DMS 273 (cell line): ENCODE data around the gene ITGB1BP2.
"Not testable (repeated sequence)": the region's sequence is repeated elsewhere in the genome, so short reads cannot be mapped to it uniquely, and the experiment has no call there.

ENCODE experiments used
- DNase-seq: peaks from one replicate; lab custom pipeline; 2025; ENCODE audit not compliant: unreplicated experiment; lab: John Stamatoyannopoulos, UW

Gene ITGB1BP2

GRCh38 chrX:71301195-71301924 is at the start of gene ITGB1BP2:
Gene ITGB1BP2 (plus strand): TSS chrX:71301750. CDS start chrX:71301807, 57 bp downstream.
- DNase-seq, result peak; percentile 86

DNA sequence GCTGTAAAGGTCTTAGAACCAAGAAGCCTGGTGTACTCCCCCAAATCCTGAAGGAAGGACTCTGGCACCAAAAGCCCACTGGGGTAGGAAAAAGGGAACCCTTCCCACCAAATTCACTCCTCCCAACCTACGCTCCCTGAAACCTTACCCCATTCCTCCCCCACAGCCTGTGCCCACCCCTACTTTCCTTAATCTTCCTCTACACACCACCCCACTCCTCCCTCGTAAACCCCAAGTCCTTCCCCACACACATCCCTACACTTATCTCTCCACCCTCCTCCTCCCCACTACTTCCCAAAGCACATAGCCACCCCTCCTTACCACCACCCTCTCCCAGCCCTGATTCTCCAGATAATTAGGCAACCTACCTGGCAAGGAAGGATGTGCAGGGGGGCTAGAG is 49.3 kb upstream of the ITGB1BP2 start:
- no peak for DNase-seq

DNA sequence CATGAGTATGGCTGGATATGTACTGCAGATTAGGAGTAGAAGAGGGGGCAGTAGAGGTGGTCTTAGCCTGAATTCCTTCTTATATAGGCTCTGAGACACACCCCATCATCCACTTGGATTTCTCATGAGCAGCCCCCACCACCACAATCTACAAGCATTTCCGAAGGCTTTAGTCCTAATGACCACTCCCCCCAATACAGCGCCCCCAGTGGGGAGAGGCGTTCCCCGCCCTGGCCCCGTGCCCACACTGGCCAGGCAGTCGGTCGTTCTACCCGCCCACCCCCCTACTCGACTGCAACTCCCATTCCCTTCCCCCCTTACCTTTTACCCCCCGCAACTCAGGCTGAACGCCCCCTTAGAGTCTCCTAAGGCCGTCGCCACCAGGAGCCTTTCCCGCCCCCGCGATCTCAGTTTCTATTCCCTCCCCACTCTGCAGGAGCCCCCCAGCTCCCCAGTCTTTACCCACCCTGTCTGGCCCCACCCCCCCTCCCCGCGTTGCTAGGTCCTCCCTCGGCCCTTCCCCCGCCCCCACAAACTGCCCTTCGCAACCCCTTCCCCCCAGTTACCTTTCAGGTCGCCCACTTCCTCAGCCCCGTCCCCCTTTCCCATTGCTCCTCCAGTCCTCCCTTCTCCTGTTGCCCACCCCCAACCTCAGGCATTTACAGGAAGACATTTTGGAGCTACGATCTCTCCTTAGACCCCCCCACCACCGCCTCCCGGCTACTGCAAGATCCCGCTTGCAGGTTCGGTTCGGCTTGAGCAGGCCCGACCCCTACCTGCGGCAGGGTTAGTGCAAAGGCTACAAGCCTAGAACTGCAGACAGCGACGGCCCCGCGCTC is 48.1 kb upstream of the ITGB1BP2 start:
- DNase-seq, result peak; percentile 79

GRCh38 chrX:71254092-71254963 is 47.2 kb upstream of the ITGB1BP2 start, which contains the start of gene ZMYM3:
Gene ZMYM3 (minus strand): TSS chrX:71254140. CDS start chrX:71253255, 885 bp downstream.
- DNase-seq, result peak; percentile 95

- no peak for DNase-seq
Measured at GRCh38 chrX:71256051-71256450, 45.5 kb upstream of the ITGB1BP2 start.

DNA sequence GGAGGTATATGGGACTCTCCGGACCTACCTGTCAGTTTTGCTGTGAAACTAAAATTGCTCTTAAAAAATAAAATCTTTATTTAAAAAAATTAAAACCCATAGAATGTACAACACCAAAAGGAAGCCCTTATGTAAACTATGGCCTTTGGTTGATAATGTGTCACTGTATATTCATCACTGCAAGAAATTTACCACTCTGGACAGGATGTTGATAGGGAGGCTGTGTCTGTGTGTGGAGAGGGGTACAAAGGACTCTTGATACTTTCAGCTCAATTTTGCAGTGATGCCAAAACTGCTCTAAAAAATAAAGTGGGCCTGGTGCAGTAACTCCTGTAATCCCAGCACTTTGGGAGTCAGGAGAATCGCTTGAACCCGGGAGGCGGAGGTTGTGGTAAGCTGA is 44.7 kb upstream of the ITGB1BP2 start:
- DNase-seq, result no peak

GRCh38 chrX:71268624-71269023 is 32.9 kb upstream of the ITGB1BP2 start:
- DNase-seq, result not testable (repeated sequence)

GRCh38 chrX:71269801-71270395 is 31.7 kb upstream of the ITGB1BP2 start:
- DNase-seq, result no peak

GRCh38 chrX:71272313-71272712 is 29.2 kb upstream of the ITGB1BP2 start:
- DNase-seq, result not testable (repeated sequence)

- DNase-seq, result not testable (repeated sequence)
Measured at GRCh38 chrX:71281300-71281699, 20.2 kb upstream of the ITGB1BP2 start.

- no peak for DNase-seq
Measured at GRCh38 chrX:71282514-71283402, 18.8 kb upstream of the ITGB1BP2 start.

DNA sequence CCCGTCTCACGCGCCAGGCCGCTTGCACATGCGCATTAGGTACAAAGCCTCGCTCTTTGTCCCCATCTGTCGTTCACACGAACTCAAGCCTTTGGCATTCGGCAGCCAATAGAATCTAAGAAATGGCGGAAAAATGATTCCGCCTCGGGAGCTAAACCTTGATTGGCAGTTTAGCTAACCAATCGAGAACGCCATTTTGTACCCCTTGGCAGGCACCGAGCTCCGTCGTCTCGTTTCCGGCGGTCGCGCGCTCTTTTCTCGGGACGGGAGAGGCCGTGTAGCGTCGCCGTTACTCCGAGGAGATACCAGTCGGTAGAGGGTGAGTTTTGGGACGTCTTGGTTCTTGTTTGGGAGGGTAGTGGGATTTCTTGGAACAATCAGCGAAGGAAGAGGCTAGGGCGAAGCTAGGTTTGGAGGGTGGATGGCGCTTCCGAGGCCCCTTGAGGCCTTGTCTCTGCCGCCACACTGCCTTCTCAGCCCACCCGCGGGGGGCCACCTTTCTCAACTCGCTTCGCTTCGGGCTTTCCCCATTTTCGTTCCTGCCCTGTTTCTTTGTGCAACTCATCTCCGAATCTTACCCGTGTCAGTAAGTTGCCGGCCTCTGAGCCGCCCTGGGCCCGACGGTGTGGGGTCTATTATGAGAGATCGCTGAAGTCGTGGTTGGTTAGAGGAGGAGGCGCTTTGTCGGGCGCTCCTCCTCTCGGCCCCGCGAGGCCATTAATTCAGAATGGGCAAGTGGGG is 18.0 kb upstream of the ITGB1BP2 start, which contains the start of gene NONO:
Gene NONO (plus strand): TSS at position 233 of the 741 bp plus-strand sequence. CDS start 7,003 bp downstream, outside the sequence.
- DNase-seq, result peak; percentile 100

- no peak for DNase-seq
Measured at GRCh38 chrX:71285929-71286328, 15.6 kb upstream of the ITGB1BP2 start.

DNA sequence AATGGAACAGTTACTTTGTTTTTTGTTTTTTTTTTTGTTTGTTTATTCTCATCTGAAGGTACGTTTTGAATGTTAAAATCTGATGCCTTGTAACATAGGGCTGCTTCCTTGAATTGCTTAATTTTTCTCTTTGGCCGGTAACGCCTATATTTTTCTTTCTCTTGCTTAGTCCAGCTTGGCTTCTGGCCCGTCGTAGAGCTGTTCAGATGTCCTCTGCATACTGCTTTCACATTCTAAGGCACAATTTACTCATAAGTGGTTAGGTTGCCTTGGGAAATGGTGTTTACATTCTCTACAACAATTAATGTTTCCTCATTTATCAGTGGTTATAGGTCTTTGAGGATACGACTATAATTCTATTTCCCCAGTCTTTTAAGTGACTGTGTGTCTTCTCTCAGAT is 10.2 kb upstream of the ITGB1BP2 start:
- no peak for DNase-seq

- no peak for DNase-seq
Measured at GRCh38 chrX:71292669-71293365, 8.7 kb upstream of the ITGB1BP2 start.

DNA sequence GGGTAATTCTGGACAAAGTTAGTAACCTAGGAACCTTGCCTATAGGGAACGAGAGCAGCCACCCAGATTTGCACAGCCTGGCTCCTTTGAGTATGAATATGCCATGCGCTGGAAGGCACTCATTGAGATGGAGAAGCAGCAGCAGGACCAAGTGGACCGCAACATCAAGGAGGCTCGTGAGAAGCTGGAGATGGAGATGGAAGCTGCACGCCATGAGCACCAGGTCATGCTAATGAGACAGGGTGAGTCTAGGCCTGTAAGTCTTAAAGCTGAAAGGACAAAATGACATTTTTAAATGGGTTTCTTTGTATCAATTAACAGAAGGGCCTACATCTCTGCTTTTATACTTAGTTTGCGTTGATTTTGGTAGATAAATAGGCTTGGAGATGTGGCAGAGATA is 4.7 kb upstream of the ITGB1BP2 start:
- no peak for DNase-seq

GRCh38 chrX:71298119-71298518 is 3.4 kb upstream of the ITGB1BP2 start:
- DNase-seq, result no peak

GRCh38 chrX:71300064-71300463 is 1.5 kb upstream of the ITGB1BP2 start:
- not testable (repeated sequence) for DNase-seq
